ENCODE results near the gene CNGB1.

Gene CNGB1

GRCh38 chr16:57910696-57911095, 60.2 kb downstream of the CNGB1 start:
- H3K79me2 ChIP-seq (ENCODE audit: insufficient read depth, low read length), result no peaks in the 10 kb centered on the region
- no peaks in the 10 kb centered on the region for H3K9me3 ChIP-seq (ENCODE audit: insufficient read depth, low read length)
- no peaks in the 10 kb centered on the region for H3K36me3 ChIP-seq (ENCODE audit: low read length)
- TF ChIP-seq, protein P1, sequence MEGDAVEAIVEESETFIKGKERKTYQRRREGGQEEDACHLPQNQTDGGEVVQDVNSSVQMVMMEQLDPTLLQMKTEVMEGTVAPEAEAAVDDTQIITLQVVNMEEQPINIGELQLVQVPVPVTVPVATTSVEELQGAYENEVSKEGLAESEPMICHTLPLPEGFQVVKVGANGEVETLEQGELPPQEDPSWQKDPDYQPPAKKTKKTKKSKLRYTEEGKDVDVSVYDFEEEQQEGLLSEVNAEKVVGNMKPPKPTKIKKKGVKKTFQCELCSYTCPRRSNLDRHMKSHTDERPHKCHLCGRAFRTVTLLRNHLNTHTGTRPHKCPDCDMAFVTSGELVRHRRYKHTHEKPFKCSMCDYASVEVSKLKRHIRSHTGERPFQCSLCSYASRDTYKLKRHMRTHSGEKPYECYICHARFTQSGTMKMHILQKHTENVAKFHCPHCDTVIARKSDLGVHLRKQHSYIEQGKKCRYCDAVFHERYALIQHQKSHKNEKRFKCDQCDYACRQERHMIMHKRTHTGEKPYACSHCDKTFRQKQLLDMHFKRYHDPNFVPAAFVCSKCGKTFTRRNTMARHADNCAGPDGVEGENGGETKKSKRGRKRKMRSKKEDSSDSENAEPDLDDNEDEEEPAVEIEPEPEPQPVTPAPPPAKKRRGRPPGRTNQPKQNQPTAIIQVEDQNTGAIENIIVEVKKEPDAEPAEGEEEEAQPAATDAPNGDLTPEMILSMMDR (IDR thresholded peaks at IDR 0.05; ENCODE audit: insufficient read depth, low read length, poor library complexity, severe bottlenecking), result no peak
- no peak for TF ChIP-seq EZH2phosphoT487 (conservative IDR thresholded peaks at IDR 0.05; ENCODE audit: low read length)
- H2AFZ ChIP-seq (ENCODE audit: low read depth, low read length, severe bottlenecking), result no peak overlapping the region
- no peaks in the 10 kb centered on the region for H4K20me1 ChIP-seq (ENCODE audit: low read depth, low read length)
- no peaks in the 10 kb centered on the region for H3K27me3 ChIP-seq (ENCODE audit: low read length)
- no peaks in the 10 kb centered on the region for H3F3A ChIP-seq (ENCODE audit: insufficient read depth)
- no peaks in the 10 kb centered on the region for H3K9me2 ChIP-seq (replicated peaks; ENCODE audit: insufficient read depth, low read length)
- no peak overlapping the region for H3K4me3 ChIP-seq (ENCODE audit: insufficient read depth, low read length, poor library complexity, severe bottlenecking)
- H3K9ac ChIP-seq (ENCODE audit: low read length), result no peak overlapping the region
- H3K4me2 ChIP-seq (ENCODE audit: low read depth, low read length, poor library complexity, severe bottlenecking), result no peak overlapping the region
- H3K27ac ChIP-seq (ENCODE audit: low read depth, low read length), result no peak overlapping the region

DNA sequence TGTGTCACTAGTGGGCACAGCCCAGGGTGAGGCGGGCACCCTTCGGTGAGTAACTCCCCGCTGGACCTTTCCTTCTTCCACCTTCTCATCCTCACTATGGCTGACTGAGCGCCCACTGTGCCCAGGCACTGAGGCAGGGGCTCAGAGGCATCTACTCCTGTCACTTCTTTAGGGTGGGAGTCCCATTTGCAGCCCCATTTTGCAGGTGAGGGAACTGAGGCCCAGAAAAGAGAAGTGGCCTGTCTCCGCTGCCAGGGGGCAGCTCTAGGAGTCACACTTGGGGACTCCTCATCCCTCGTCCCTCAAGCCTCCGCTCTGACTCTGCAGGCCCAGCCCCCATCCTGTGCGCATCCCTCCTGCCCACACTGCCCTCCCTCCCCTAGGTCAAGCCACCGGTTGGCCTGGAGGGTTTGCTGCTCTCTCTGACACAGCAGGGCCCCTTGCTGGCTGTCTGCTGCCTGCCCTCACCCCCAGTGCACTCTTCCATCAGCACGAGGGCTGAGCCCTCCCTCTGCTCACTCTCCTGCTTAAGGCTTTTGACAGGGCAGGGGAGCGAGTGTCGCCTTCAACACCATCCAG, 62.4 kb downstream of the CNGB1 start:
- no peaks in the 10 kb centered on the region for H3K27me3 ChIP-seq (ENCODE audit: low read length)

DNA sequence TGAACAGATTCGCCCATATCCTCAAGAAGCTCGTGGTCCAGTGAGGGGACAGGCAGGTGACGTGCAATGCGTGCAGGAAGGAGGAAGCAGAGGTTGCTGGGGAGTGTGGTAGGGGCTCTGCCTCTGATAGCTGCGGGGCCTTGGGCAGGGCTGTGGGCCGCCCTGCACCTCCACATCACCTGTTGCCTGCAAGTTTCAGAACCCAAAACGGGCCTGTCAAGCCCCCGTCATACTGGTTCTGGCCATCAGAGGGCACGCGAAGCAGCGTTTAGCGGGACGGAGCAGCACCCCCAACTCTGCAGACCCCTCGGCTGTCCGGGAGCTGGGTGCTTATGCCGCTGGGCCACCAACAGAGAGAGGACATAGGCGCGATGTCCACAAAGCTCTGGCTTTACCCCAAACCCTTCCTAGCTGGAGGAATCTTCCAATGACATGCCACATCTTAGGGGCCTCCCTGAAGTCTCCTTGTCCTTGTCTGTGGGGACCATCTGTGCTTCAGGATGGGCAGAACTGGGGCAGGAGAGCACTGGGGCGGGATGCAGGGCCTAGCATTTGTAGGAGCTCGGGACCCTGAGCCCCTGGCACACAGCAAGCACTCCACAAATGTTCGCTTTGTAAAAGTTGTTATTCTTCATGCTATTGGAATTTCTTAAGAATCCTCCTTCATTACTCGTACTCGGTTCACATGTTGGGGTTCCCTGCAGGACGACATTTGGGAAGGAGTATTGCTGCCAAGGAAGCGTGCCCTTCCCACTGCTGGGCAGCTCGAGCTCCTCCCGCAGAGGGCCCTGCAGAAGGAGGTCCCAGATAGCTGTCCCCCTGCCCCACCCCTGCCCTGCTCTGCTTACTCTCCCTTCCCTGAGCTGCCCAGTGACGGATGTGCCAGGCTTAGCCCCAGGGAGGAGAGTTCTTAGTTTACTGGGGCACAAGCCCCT, 64.3 kb downstream of the CNGB1 start:
- no peak overlapping the region for H3K4me3 ChIP-seq (ENCODE audit: insufficient read depth, low read length, poor library complexity, severe bottlenecking)
- no peaks in the 10 kb centered on the region for H3F3A ChIP-seq (ENCODE audit: insufficient read depth)
- H4K20me1 ChIP-seq (ENCODE audit: low read depth, low read length), result no peaks in the 10 kb centered on the region
- H3K4me2 ChIP-seq (ENCODE audit: low read depth, low read length, poor library complexity, severe bottlenecking), result no peak overlapping the region
- no peak overlapping the region for H2AFZ ChIP-seq (ENCODE audit: low read depth, low read length, severe bottlenecking)
- no peak for TF ChIP-seq EZH2phosphoT487 (conservative IDR thresholded peaks at IDR 0.05; ENCODE audit: low read length)
- TF ChIP-seq, protein P1 (IDR thresholded peaks at IDR 0.05; ENCODE audit: insufficient read depth, low read length, poor library complexity, severe bottlenecking), result no peak
- no peaks in the 10 kb centered on the region for H3K9me3 ChIP-seq (ENCODE audit: insufficient read depth, low read length)
- H3K36me3 ChIP-seq (ENCODE audit: low read length), result no peaks in the 10 kb centered on the region
- no peaks in the 10 kb centered on the region for H3K9me2 ChIP-seq (replicated peaks; ENCODE audit: insufficient read depth, low read length)
- H3K27me3 ChIP-seq (ENCODE audit: low read length), result no peaks in the 10 kb centered on the region
- no peaks in the 10 kb centered on the region for H3K79me2 ChIP-seq (ENCODE audit: insufficient read depth, low read length)
- no peak overlapping the region for H3K9ac ChIP-seq (ENCODE audit: low read length)
- H3K27ac ChIP-seq (ENCODE audit: low read depth, low read length), result no peak overlapping the region

More for the DNA sequence above, 62.4 kb downstream of the CNGB1 start:
- H3K27ac ChIP-seq (ENCODE audit: low read depth, low read length), result no peak overlapping the region
- H3F3A ChIP-seq (ENCODE audit: insufficient read depth), result no peaks in the 10 kb centered on the region
- no peaks in the 10 kb centered on the region for H3K9me3 ChIP-seq (ENCODE audit: insufficient read depth, low read length)
- H4K20me1 ChIP-seq (ENCODE audit: low read depth, low read length), result no peaks in the 10 kb centered on the region
- no peak overlapping the region for H2AFZ ChIP-seq (ENCODE audit: low read depth, low read length, severe bottlenecking)
- H3K9ac ChIP-seq (ENCODE audit: low read length), result no peak overlapping the region
- no peaks in the 10 kb centered on the region for H3K9me2 ChIP-seq (replicated peaks; ENCODE audit: insufficient read depth, low read length)
- no peak overlapping the region for H3K4me2 ChIP-seq (ENCODE audit: low read depth, low read length, poor library complexity, severe bottlenecking)
- TF ChIP-seq, protein P1 (IDR thresholded peaks at IDR 0.05; ENCODE audit: insufficient read depth, low read length, poor library complexity, severe bottlenecking), result no peak
- no peak for TF ChIP-seq EZH2phosphoT487 (conservative IDR thresholded peaks at IDR 0.05; ENCODE audit: low read length)
- no peak overlapping the region for H3K4me3 ChIP-seq (ENCODE audit: insufficient read depth, low read length, poor library complexity, severe bottlenecking)
- no peaks in the 10 kb centered on the region for H3K79me2 ChIP-seq (ENCODE audit: insufficient read depth, low read length)
- H3K36me3 ChIP-seq (ENCODE audit: low read length), result no peaks in the 10 kb centered on the region

All from SU-DHL-6 (cell line).